Caki2 (cell line): ENCODE results near the gene DNAI1. TPM values are rescaled to one million over a fixed set of nuclear protein-coding genes. Genes with fewer than 3 reads are reported as not detected.

Experiments
- DNase-seq: peaks from one replicate; pipeline ENCODE4 v3.0.0-alpha.2; 2015; ENCODE audit warnings: low read depth
- in situ Hi-C: cut with HindIII; loops from 2 replicates; pipeline ENCODE4 v1.10.0; 2016; ENCODE audit warnings: low sequenced_read_pairs, low pct_unique_long_range_greater_than_20kb, mixed read lengths
- total RNA-seq: library from RNA; depleted of rRNA; stranded (reverse); fragments of >200 nt; shearing (Covaris generic); gene quantifications from 2 replicates; pipeline ENCODE4 v1.2.3, GENCODE V29; 2014; ENCODE audit warnings: low replicate concordance

Gene DNAI1
- total RNA-seq, 1 experiment from 2014 or later = not detected

DNA sequence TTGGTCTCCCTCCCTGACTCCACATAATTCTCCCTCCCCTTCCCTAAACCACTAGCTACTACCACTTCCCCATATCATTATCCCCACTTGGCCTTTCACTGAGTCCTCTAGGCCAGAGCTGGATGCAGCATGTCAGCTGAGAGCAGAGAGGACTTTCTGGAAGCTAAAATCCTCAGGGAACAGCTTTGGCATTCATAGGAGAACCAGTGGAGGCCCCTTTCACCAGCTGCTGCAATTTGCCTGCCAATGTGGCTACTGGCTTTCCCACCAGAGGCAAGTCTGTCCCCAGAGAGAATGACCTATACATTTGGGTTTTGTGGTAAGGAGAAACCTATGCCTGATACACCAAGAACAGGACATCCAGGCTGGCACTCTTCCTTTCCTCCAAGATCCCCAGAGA is 14.6 kb upstream of the DNAI1 start:
- DNase-seq = no peak
- in situ Hi-C loops = no loop called here

DNA sequence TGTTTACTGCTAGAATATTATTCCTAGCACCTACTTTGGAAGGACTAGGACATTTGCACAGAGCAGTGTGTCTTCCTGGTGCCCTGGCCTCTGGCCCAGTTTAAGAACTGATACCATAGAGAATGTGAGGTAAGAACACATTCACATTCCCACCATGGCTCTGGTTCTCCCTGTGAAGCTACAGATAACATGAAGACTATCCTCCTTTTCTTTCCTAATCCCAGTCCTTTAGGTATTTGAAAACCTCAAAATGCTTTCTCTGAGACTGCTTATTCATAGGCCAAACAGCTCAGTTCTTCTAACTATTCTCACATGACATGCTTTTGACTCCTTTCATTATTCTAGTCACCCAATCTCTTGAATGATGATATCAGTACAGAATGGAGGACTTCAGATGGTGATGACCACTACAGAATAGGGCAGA is 12.1 kb upstream of the DNAI1 start:
- in situ Hi-C loops = no loop called here

GRCh38 chr9:34446951-34447350 is 11.7 kb upstream of the DNAI1 start:
- in situ Hi-C loops = no loop called here
- DNase-seq = no peak

More for the DNA sequence above, 12.1 kb upstream of the DNAI1 start:
- DNase-seq = no peak

- in situ Hi-C loops = no loop called here
- DNase-seq = no peak
Measured at GRCh38 chr9:34450644-34451043, 8.0 kb upstream of the DNAI1 start.

GRCh38 chr9:34451135-34451534 is 7.5 kb upstream of the DNAI1 start:
- no peak for DNase-seq
- in situ Hi-C loops = no loop called here

DNA sequence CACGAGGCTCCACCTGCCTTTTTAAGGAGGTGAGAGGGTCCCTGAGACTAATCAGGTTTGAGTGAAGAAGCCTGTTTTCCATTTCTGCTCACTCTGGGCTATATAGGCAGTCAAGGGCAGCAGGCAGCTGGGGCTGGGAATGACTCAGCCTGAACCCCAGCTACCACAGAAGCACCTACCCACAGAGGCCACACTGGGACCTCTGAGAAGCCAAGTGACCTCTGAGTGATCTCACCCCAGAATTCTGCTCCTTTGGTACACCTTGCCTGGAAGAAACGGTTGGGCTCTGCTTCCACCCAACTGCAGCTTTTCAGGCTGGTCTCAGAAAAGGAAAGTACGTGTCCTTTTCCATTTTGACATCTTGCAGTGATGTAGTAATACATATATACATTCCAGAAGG is 7.1 kb upstream of the DNAI1 start:
- in situ Hi-C loops = no loop called here
- DNase-seq = no peak

- no peak for DNase-seq
- in situ Hi-C loops = no loop called here
Measured at GRCh38 chr9:34452568-34452967, 6.0 kb upstream of the DNAI1 start.

DNA sequence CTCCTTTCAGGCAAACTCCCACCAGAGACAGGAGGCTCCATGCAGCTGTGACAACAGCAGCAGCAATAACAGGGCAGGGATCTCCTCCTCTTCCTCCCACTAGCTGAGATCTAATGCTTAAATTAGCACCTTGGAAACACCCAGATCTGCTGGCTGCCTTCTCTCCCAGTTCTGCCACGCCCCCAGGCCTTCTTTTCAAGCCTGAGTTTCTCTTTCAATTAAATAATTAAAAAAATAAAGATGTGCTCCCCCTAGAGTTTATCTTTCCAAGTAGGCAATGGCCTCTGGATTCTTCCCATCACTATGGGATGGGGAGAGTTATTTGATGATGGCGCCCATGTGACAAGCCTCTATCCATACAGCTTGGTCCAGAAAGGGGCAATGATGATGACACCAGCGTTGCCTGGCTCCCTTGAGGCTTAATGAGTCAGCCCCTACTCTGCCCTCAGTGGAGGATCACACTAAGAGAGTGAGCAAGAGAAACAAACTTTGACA is 4.0 kb upstream of the DNAI1 start:
- in situ Hi-C loops = no loop called here
- peak; percentile 84 for DNase-seq

DNA sequence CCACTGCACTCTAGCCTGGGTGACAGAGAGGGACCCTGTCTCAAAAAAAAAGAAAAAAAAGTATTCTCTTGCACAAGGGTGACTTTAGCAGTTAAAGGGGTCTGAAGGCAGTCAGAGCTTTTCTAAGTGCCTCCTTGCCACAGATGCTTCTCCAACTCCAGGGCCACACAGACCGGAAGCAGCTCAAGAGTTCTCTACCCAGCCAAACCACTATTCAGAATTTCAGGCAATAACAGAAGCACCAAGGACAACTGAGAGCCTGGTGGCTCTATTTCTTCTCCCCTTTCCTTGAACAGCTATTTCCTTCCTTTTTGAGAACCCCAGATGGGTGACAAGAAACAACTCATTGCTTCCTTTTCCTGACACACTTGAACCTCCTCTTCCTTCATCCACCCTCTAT is 2.5 kb upstream of the DNAI1 start:
- in situ Hi-C loops = no loop called here
- no peak for DNase-seq

DNA sequence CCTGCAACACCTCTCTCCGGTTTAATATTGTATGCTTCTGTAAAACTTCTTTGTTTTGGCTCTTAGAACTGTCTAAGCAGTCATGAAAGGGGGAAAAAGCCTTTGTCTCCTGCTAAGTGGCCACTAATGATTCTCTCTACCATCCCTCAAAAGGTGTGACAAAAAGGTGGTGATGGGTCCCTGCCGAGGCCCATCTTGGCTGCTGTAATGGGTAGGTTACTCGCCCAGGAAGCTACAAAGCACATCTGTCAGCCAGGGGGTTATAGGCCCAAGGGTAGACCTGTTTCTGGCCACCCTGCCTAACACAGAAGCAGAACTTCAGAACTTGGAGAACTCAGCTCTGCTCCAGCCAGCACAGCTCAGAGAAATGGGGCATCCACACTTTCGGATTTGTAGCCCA is 1.9 kb upstream of the DNAI1 start:
- DNase-seq = no peak
- in situ Hi-C loops = no loop called here

- peak; percentile 61 for DNase-seq
- in situ Hi-C loops = no loop called here
Measured at GRCh38 chr9:34457266-34458012, 1.2 kb upstream of the DNAI1 start.

DNA sequence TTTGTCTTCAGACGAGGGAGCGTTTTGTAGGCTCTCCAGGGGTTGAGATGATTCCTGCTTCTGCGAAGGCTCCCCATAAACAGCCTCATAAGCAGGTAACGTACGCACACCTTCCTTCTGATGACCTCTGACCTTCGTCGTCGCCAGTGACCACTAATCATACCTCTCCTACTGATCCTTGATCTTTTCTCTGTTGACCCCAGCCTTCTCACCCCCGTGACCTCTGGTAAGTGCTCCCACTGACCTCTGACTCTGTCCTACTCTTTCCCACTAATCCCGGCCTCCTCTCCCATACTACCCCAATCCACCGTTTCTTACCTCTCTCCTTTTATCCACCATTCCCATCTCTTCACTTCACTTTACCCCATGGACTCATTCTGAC is 345 bp downstream of the DNAI1 start:
- DNase-seq = no peak
- in situ Hi-C loops = no loop called here

GRCh38 chr9:34459356-34459755 is 751 bp downstream of the DNAI1 start:
- in situ Hi-C loops = no loop called here
- no peak for DNase-seq

DNA sequence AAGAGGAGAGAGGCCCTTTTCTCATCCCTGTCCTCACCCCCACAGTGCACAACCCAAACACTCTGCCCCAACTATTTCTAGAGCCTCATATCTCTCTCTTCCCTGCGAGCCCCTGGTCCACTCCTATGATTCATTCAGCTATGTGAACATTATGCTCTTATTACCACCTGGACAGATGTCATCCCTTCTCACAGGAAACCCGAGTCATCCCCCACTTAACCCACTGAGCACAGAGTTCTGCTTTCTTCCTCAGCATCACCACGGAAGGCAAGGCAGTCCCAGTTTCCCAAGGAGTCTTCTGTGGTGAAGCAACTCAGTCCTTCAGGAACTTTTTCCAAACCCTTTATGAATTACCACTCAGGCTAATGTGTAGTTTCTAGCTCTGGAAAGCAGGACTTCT is 1.3 kb downstream of the DNAI1 start:
- in situ Hi-C loops = no loop called here
- no peak for DNase-seq

DNA sequence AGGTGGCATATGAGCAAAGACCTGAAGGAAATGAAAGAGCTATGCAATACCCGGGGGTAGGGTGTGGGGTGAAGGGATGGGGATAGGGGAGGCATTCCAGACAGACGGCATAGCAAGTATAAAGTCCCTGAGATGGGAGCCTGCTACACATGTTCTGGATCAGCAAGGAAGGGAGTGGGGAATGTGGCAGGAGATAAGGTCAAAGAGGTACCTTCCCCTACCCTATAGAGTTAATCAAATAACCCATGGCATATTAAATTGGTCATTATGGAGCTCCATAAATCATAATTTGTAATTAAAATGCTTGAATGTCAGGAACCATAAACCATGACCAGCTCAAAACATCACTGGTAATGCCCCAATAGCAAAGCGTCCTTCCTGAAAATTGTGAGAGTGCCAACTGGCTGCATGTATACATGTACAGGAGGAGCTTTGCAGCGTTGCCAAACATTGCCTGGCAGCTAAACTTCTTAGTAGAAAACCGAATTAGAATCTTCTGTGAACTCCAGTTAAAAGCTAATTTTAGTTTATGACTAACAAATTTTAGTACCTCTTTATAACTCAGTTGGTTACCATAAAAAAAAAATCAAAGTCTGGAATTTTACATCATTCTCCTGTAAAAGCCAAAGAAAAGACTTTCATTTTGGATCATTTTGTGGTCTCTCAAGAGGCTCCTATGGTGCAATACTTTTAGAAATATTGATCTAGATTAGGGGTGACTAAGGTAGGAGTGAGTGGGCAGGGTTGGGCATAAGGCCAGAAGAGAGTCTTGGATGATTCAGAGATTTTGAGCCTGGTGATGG is 4.7 kb downstream of the DNAI1 start:
- in situ Hi-C loops = no loop called here
- no peak for DNase-seq

GRCh38 chr9:34463901-34464232 is 5.3 kb downstream of the DNAI1 start:
- no peak for DNase-seq
- in situ Hi-C loops = no loop called here

- no peak for DNase-seq
- in situ Hi-C loops = no loop called here
Measured at GRCh38 chr9:34464571-34464970, 6.0 kb downstream of the DNAI1 start.

DNA sequence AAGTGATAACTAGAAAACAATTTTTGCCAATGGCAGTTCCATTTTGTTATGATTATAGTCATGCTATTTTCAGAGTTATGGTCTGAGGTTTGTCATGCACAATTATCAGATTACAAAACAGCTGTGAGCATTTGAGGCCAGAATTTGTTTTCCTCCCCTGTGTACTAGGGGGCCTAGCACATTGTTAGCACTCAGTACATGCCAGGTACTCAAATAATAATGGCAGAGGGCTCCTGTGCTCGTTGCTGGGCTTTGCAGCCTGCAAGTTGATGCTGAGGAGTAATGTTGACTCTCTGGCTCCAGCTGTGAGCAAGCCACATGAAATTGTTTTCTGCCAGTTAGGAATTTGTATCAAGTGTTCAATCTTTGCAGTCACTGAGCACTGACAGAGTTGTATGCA is 6.9 kb downstream of the DNAI1 start:
- in situ Hi-C loops = no loop called here
- no peak for DNase-seq

DNA sequence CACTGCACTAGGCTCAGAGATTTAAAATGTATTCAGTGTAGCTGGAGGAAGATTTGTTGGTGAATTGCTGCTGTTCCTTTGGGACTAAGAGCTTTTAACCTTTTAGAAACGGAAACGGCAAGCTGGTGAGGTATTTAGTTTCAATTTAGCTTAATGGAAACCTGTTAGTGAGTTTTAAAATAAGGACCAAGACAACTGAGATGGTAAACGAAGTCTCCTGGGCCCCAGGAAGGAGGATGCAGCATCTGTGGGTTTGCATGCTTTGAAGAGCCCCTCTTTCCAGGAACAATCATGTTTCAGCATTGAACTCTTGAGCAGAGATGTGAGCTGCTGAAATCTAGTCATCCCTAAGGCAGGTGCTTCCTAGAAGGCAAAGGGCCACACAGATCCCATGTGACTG is 16.5 kb downstream of the DNAI1 start:
- in situ Hi-C loops = no loop called here
- no peak for DNase-seq

DNA sequence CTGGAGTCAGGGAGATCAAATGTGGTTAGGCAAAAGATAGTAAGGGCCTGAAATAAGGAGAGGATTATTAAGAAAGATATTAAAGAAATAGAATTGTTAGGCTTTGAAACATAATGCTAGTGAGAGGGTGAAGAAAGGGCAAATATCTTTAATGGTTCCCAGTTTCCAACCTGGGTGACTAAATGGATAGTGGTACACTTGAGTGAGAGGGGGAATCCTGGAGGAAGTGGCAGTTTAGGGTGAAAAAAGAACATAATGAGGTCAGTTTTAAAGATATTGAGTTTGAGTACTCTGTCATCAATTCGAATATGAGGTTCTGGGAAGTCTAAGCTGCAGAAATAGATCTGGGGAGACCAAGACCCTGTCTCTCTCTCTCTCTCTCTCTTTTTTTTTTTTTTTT is 18.9 kb downstream of the DNAI1 start:
- in situ Hi-C loops = no loop called here

More for the DNA sequence above, 18.9 kb downstream of the DNAI1 start:
- no peak for DNase-seq
